SJCRH30 (cell line): ENCODE data around the gene PSME3. TPM values are rescaled to one million over a fixed set of nuclear protein-coding genes. Genes with fewer than 3 reads are reported as not detected.

ENCODE experiments used
- DNase-seq, 2 experiments: peaks; one replicate each; pipeline ENCODE4 v3.0.0-alpha.2; 2015 to 2020
- H3K27ac ChIP-seq: fragments of 250-450 bp; sonication (Bioruptor Pico); 2 replicates; pipeline ENCODE4 v1.5.1; 2020; ENCODE audit warnings: mild to moderate bottlenecking, moderate library complexity
- H3K27me3 ChIP-seq: fragments of 250-450 bp; sonication (Bioruptor Pico); 2 replicates; pipeline ENCODE4 v1.5.1; 2020; ENCODE audit warnings: mild to moderate bottlenecking, moderate library complexity
- H3K36me3 ChIP-seq: fragments of 250-450 bp; sonication (Bioruptor Pico); 2 replicates; pipeline ENCODE4 v1.5.1; 2020; ENCODE audit warnings: mild to moderate bottlenecking, moderate library complexity
- H3K4me1 ChIP-seq: fragments of 250-450 bp; sonication (Bioruptor Pico); 2 replicates; pipeline ENCODE4 v1.5.1; 2020; ENCODE audit warnings: mild to moderate bottlenecking, moderate library complexity
- H3K4me3 ChIP-seq: fragments of 250-450 bp; sonication (Bioruptor Pico); 2 replicates; pipeline ENCODE4 v1.5.1; 2020; ENCODE audit warnings: mild to moderate bottlenecking, moderate library complexity
- H3K9me3 ChIP-seq: fragments of 250-450 bp; sonication (Bioruptor Pico); replicated peaks from 2 replicates; pipeline ENCODE4 v1.5.1; 2020; ENCODE audit warnings: mild to moderate bottlenecking, moderate library complexity
- total RNA-seq: library from RNA; depleted of rRNA; stranded (reverse); fragments of >200 nt; shearing (Covaris generic); gene quantifications from 2 replicates; pipeline ENCODE4 v1.2.3, GENCODE V29; 2014; rRNA removed

The PSME3 gene
- total RNA-seq, 1 experiment from 2014 or later = 145 TPM

DNA sequence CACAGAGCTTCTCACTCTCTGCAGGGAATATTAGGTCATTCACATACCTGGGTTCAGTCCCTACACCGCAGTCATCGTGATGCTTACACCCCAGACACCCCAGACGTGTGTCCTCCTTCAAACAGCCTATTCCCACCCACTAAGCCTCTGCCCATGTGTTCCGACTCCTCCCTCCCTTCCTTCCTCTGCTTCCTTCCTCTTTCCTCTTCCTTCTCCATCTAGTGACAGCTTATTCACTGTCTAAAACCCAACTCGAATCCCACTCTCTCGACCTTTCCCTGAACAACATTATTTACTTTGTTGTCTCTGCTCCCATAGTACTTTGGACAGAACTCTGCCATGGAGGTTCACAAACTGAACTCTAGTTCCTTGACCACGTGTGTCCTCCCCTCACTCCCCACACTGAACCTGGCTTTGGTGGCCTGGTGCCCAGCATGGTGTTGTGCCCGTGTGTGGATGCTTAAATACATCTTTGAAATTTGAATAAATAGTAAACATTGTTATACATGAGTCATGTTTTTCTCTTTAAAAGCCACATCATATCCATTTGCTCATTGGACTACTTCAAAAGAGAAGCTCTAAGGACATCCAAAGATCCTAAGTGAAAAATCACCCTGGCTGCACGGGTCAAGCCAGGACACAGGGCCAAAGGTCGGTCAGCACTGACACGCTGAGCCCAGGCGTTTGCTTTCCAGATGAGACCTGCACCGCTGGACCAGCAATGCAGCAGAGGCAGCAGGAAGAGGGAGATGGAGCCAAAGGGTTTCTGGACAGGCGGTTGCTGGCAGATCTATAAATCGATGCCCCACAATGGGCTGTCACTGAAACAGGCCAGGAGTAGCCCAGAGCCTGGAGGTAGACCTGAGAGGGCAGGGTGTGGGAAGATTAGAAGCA lies 53.3 kb downstream of the PSME3 start:
- no peaks in the 10 kb centered on the region for H3K4me1 ChIP-seq
- H3K9me3 ChIP-seq = no peaks in the 10 kb centered on the region
- no peak for DNase-seq
- H3K4me3 ChIP-seq = no peak overlapping the region
- H3K36me3 ChIP-seq = no peaks in the 10 kb centered on the region
- peaks cover 13% of the 10 kb centered on the region; the same call in 1 of the 2 replicates for H3K27me3 ChIP-seq
- no peak overlapping the region for H3K27ac ChIP-seq

DNA sequence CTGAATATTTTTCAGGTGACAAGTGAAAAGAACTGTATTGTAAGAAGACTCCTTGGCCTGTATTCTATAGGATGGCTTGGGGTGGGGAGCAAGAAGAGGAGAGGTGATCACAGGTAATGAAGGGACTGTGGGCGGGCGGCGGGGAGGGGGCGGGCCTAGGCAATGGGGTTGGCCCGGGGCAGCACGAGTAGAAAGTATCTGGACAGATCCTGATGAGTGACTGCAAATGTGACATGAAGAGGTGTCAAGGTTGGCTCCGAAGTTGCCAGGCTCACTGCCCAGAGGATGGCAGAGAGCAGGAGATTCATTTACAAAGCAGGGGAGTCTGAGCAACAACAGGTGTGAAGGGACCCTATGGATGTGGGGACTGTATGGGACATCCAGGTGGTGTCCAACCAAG lies 56.6 kb downstream of the PSME3 start:
- no peak for DNase-seq
- Histone ChIP-seq H3K27ac (no peak overlapping the region), H3K4me1 (no peaks in the 10 kb centered on the region), H3K36me3 (no peaks in the 10 kb centered on the region), H3K4me3 (no peak overlapping the region), H3K27me3 (peaks cover 9% of the 10 kb centered on the region; the same call in 1 of the 2 replicates), H3K9me3 (no peaks in the 10 kb centered on the region)

DNA sequence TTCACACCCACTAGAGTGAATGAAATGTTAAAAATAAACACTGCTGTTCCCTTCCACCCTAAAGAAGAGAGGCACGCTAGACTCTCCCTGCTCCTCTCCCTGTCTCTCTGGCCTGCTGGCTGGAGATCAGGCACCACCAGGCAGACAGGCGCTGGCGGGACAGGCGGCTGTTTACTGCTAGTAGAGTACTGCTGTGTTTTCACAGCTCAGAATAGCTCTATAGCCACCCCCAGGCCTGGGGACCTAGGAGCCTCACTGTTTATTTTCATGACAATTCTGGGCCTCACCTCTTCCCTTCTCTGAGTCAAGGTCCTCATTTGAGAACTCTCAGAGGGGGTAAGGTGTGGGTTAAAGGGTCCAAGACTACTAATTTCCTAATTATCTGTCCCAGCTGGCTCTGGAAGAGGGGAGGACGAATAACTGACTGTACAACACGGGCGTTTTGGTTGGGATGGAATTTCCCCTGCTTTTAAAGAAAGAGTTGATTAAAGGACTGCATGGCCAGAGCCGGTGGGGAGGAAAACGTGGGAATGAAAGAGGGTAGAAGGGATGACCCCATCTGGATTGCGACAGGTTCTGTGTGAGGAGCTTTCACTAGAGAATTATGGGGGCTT lies 58.4 kb downstream of the PSME3 start:
- Histone ChIP-seq H3K36me3 (no peaks in the 10 kb centered on the region), H3K27me3 (peaks cover 9% of the 10 kb centered on the region; the same call in 1 of the 2 replicates), H3K4me1 (no peaks in the 10 kb centered on the region), H3K4me3 (no peak overlapping the region), H3K9me3 (no peaks in the 10 kb centered on the region), H3K27ac (no peak overlapping the region)
- DNase-seq = peak; percentile 9 to 12

DNA sequence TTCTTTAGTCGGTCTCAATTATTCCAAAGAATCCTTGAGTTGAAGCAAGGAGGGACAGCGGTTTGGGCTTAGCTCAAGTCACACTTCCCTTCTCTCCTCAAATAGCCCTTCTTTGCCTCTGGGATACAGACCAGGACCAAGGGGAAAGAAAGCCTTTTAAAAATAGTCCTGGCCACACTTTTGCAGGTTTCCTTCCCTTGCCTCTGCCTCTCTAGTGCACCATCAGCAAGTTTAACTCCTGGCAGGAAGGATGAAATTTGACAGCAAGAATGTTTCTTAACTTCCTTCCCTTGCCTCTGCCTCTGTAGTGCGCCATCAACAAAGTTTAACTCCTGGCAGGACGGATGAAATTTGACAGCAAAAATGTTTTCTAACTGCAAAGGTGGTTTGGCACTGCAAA lies 60.2 kb downstream of the PSME3 start:
- H3K36me3 ChIP-seq = no peaks in the 10 kb centered on the region
- H3K27me3 ChIP-seq = peaks cover 9% of the 10 kb centered on the region; the same call in 1 of the 2 replicates
- H3K9me3 ChIP-seq = no peaks in the 10 kb centered on the region
- H3K4me1 ChIP-seq = no peaks in the 10 kb centered on the region
- DNase-seq = no peak
- no peak overlapping the region for H3K27ac ChIP-seq
- H3K4me3 ChIP-seq = no peak overlapping the region

Other genes with a start within 250 kb of the PSME3 start
- gene RETREG3, start 224.0 kb upstream of the PSME3 start, total RNA-seq = 34.5 and 36.2 TPM in 2 replicates
- 111 and 122 TPM in 2 replicates for gene TUBG1, start 223.7 kb upstream of the PSME3 start, total RNA-seq
- 6.2 and 10.4 TPM in 2 replicates for gene TUBG2, start 174.1 kb upstream of the PSME3 start, total RNA-seq
- gene PLEKHH3, start 156.4 kb upstream of the PSME3 start, total RNA-seq = 10.9 and 13.7 TPM in 2 replicates
- gene CCR10, start 151.6 kb upstream of the PSME3 start, total RNA-seq = 0.99 and 1.0 TPM in 2 replicates
- gene CNTNAP1, start 150.9 kb upstream of the PSME3 start, total RNA-seq = 4.0 and 5.0 TPM in 2 replicates
- 17.3 and 27.0 TPM in 2 replicates for gene EZH1, start 88.4 kb upstream of the PSME3 start, total RNA-seq
- not detected in 2 replicates for gene RAMP2, start 72.2 kb upstream of the PSME3 start, total RNA-seq
- gene VPS25, start 59.9 kb upstream of the PSME3 start, total RNA-seq = 71.0 and 79.3 TPM in 2 replicates
- 0.18 and 0.32 TPM in 2 replicates for gene WNK4, start 52.8 kb upstream of the PSME3 start, total RNA-seq
- gene COA3, start 34.7 kb upstream of the PSME3 start, total RNA-seq = 105 and 107 TPM in 2 replicates
- 0.10 TPM in 2 replicates for gene CNTD1, start 34.5 kb upstream of the PSME3 start, total RNA-seq
- 62.1 and 62.9 TPM in 2 replicates for gene BECN1, start 9.1 kb upstream of the PSME3 start, total RNA-seq
- 0.86 and 1.1 TPM in 2 replicates for gene AOC2, start 11.2 kb downstream of the PSME3 start, total RNA-seq
- 0.30 and 0.34 TPM in 2 replicates for gene AOC3, start 17.8 kb downstream of the PSME3 start, total RNA-seq
- gene G6PC1, start 67.4 kb downstream of the PSME3 start, total RNA-seq = not detected in 2 replicates
- gene AARSD1, start 131.1 kb downstream of the PSME3 start, total RNA-seq = 21.9 and 29.4 TPM in 2 replicates
- 5.5 TPM in 2 replicates for gene PTGES3L, start 146.7 kb downstream of the PSME3 start, total RNA-seq
- gene RUNDC1, start 147.2 kb downstream of the PSME3 start, total RNA-seq = 10.8 and 11.9 TPM in 2 replicates
- 3,033 and 3,236 TPM in 2 replicates for gene RPL27, start 165.0 kb downstream of the PSME3 start, total RNA-seq
- gene IFI35, start 173.4 kb downstream of the PSME3 start, total RNA-seq = 0.33 TPM in 1 of 2 replicates, not detected in the other
- gene VAT1, start 189.0 kb downstream of the PSME3 start, total RNA-seq = 32.5 and 34.9 TPM in 2 replicates
- gene RND2, start 191.8 kb downstream of the PSME3 start, total RNA-seq = 0.68 and 0.79 TPM in 2 replicates